IPS DF 6.9 (cell line): ENCODE measurements around the gene ABCC6.
"Not testable (repeated sequence)": the region's sequence is repeated elsewhere in the genome, so short reads cannot be mapped to it uniquely, and the experiment has no call there.

Experiments used
- DNase-seq: peaks from one replicate; pipeline ENCODE4 v3.0.0-alpha.2; 2013; ENCODE audit warnings: low read depth, low spot score
- H3K27ac ChIP-seq: one replicate; pipeline ENCODE4 v1.5.1; 2013; ENCODE audit warnings: low read length, control low read depth
- H3K27me3 ChIP-seq: 2 replicates; pipeline ENCODE4 v1.6.1; 2013; ENCODE audit warnings: mild to moderate bottlenecking, low read length; ENCODE audit not compliant: control insufficient read depth, insufficient read depth
- H3K36me3 ChIP-seq: 2 replicates; pipeline ENCODE4 v1.6.1; 2013; ENCODE audit warnings: low read length; ENCODE audit not compliant: control insufficient read depth, insufficient read depth
- H3K4me1 ChIP-seq: 2 replicates; pipeline ENCODE4 v1.6.1; 2013; ENCODE audit warnings: low read length; ENCODE audit not compliant: control insufficient read depth, insufficient read depth
- H3K4me3 ChIP-seq: 2 replicates; pipeline ENCODE4 v1.5.1; 2013; ENCODE audit warnings: mild to moderate bottlenecking, low read length
- H3K9me3 ChIP-seq: 2 replicates; pipeline ENCODE4 v1.6.1; 2013; ENCODE audit warnings: low read length, inconsistent platforms; ENCODE audit not compliant: control insufficient read depth, insufficient read depth
- WGBS: extraction: QIAGEN DNeasy Blood & Tissue Kit; methylation state at CpG from one replicate; pipeline ENCODE4 v1.1.7; 2013; ENCODE audit warnings: mixed read lengths, missing lambda C conversion rate; ENCODE audit not compliant: insufficient read length, insufficient coverage; 5-methylcytosine and 5-hydroxymethylcytosine counted together

The ABCC6 gene

DNA sequence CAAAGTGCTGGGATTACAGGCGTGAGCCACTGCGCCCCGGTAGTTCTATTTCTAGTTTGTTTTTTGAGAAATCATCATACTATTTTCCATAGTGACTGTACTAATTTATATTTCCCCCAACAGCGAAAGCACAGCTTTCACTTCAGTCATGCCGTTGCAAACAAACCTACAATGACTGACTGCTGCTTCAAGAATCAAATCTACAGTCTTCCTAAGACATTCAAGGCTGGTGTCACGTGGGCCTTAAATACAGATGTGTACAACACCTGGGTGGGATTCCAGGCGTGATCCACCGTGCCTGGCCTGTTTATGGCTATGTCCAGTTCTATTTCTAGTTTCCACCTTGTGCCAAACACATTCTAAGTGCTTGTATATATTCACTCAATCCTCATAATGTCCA, 72.0 kb downstream of the ABCC6 start:
- WGBS, result no CpG with 5 or more reads among the region's 8 CpGs
- H3K36me3 ChIP-seq, result no peaks in the 10 kb centered on the region; the same call in 1 of the 2 replicates
- no peaks in the 10 kb centered on the region for H3K4me1 ChIP-seq
- no peak overlapping the region for H3K4me3 ChIP-seq
- DNase-seq, result no peak
- no peaks in the 10 kb centered on the region for H3K27me3 ChIP-seq
- H3K27ac ChIP-seq, result no peak overlapping the region
- no peaks in the 10 kb centered on the region for H3K9me3 ChIP-seq

DNA sequence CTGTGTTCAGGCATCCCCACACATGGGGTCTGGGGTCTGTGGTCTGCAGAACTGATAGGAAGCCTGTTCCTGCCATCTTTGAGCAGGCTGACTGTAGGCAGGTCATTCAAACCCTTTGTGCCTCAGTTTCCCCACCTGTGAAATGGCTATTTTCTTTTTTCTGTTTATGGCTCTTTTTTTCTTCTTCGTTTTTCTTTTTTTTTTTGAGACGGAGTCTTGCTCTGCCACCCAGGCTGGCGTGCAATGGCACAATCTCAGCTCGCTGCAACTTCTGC, 72.5 kb downstream of the ABCC6 start:
- Histone ChIP-seq H3K27ac (no peak overlapping the region), H3K4me1 (no peaks in the 10 kb centered on the region), H3K4me3 (no peak overlapping the region), H3K36me3 (no peaks in the 10 kb centered on the region; the same call in 1 of the 2 replicates), H3K9me3 (no peaks in the 10 kb centered on the region), H3K27me3 (no peaks in the 10 kb centered on the region)
- DNase-seq, result no peak
- WGBS, result no CpG with 5 or more reads among the region's 4 CpGs

DNA sequence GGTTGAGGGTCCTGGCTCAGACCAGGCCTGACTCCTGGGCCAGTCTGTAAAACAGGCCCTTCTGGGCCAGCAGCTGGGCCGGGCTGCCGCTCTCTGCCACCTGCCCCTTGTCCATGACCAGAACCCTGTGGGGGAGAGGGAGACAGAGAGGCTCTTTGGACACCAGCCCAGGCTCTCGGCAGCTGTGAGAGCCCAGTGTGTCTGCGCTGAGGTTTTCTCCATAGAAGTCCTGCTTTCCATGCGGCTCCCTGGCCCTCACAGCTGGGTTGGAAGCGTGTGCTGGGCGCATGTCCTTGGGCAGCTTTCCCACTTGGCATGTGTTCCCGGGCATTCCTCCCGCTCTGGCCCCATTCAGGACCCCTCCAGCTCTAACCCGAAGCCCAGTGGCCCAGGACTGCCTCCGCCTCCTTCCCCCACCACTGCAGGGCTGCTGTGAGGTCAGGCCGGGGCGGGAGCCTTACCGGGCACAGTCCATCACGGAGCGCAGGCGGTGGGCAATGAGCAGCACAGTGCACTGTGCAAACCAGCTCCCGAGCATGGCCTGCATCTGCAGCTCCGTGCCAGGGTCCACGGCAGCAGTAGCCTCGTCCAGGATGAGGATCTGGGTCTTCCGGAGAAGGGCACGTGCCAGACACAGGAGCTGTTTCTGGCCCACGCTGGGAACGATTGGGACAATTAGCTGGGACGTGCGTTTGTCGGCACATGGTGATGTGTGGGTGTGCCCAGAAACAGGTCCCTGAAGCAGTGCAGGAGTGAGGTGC, 73.0 kb downstream of the ABCC6 start:
- Histone ChIP-seq H3K4me1 (no peaks in the 10 kb centered on the region), H3K4me3 (no peak overlapping the region), H3K27ac (no peak overlapping the region), H3K36me3 (no peaks in the 10 kb centered on the region; the same call in 1 of the 2 replicates), H3K27me3 (no peaks in the 10 kb centered on the region), H3K9me3 (no peaks in the 10 kb centered on the region)
- no CpG with 5 or more reads among the region's 28 CpGs for WGBS
- DNase-seq, result no peak

DNA sequence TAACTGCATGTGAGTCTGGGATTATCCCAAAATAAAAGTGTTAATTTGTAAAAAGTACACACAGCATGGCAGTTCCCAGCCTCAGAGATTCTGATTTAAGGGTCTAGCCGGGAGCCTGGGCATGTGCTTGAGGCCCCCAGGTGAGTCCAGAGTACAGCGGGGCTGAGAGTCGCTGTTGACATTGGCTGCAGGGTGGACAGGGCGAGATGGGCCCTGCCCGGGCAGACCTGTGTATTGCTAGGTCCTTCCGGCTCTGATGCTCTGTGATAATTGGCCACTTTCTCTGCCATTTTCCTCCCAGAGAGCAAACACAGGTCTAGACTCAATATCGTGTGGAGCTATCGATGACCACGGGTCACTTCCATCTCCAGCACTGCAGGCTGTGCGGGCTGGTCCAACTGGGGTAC, 73.6 kb downstream of the ABCC6 start:
- H3K4me1 ChIP-seq, result no peaks in the 10 kb centered on the region
- no peak overlapping the region for H3K27ac ChIP-seq
- no CpG with 5 or more reads among the region's 10 CpGs for WGBS
- no peak overlapping the region for H3K4me3 ChIP-seq
- no peaks in the 10 kb centered on the region for H3K27me3 ChIP-seq
- DNase-seq, result no peak
- H3K9me3 ChIP-seq, result no peaks in the 10 kb centered on the region
- no peaks in the 10 kb centered on the region; the same call in 1 of the 2 replicates for H3K36me3 ChIP-seq

DNA sequence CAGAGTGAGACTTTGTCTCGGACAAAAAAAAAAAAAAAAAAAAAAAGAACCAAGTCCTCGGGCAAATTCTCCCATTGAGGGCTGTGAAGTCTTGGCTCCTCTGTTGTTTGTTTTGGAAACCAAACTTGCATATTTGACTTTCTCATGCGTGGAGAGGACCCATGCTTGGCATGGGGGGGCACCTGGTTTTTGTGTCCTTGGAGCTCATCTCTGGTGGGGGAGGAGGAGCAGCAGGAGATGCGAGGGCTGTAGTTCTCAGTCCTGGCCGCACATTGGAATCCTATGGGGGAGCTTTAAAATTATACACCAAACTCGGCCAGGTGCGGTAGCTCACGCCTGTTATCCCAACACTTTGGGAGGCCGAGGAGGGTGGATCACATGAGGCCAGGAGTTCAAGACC, 74.5 kb downstream of the ABCC6 start:
- WGBS, result no CpG with 5 or more reads among the region's 9 CpGs
- Histone ChIP-seq H3K9me3 (no peaks in the 10 kb centered on the region), H3K27ac (no peak overlapping the region), H3K4me1 (no peaks in the 10 kb centered on the region), H3K27me3 (no peaks in the 10 kb centered on the region), H3K36me3 (peaks cover 2% of the 10 kb centered on the region), H3K4me3 (no peak overlapping the region)
- no peak for DNase-seq

DNA sequence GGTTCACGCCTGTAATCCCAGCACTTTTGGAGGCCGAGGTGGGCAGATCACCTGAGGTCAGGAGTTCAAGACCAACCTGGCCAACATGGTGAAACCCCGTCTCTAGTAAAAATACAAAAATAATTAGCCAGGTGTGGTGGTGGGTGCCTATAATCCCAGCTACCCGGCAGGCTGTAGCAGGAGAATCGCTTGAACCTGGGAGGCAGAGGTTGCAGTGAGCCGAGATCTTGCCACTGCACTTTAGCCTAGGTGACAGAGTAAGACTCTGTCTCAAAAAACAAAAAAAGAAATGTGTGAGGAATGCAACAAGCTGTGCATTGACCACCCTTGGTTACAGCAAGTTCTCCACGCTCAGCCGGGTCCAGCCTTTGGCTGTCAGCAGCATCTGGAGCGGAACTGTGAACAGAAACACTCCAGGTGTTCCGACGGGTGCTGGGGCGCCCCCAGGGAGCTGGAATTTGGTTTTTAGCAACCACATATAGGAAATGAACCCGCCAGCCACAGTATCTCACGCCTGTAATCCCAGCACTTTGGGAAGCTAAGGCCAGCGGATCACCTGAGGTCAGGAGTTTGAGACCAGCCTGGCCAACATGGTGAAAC, 75.2 kb downstream of the ABCC6 start:
- not testable (repeated sequence) for H3K27ac ChIP-seq, H3K4me1 ChIP-seq, DNase-seq, H3K27me3 ChIP-seq, H3K9me3 ChIP-seq, H3K36me3 ChIP-seq, H3K4me3 ChIP-seq
- WGBS, result no CpG with 5 or more reads among the region's 15 CpGs

DNA sequence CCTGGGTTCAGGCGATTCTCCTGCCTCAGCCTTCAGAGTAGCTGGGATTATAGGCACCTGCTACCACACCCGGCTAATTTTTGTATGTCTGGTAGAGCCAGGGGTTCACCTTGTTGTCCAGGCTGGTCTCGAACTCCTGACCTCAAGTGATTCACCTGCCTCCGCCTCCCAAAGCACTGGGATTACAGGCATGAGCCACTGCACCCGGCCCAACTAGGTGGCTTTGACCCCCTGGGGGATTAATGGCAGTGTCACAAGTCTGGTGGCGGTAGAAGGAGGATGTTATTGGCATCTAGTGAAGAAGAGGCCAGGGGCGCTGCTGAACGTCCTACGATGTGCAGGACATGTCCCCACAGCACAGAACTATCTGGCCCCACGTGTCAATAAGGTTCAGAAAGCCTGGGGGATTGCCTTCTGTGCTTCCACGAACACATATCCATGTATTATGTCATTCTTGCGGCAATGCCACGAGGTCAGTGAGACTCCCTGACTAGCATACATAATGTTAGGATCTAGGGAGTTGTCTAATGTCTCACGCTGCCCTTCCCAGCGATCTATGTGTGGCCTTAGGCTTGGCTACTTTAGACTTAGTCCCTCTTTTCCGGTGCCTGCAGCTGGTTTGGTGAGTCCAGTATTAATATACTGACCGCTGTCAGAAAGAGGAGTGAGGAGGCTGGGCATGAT, 75.8 kb downstream of the ABCC6 start:
- no peak overlapping the region for H3K27ac ChIP-seq
- no CpG with 5 or more reads among the region's 17 CpGs for WGBS
- no peak for DNase-seq

DNA sequence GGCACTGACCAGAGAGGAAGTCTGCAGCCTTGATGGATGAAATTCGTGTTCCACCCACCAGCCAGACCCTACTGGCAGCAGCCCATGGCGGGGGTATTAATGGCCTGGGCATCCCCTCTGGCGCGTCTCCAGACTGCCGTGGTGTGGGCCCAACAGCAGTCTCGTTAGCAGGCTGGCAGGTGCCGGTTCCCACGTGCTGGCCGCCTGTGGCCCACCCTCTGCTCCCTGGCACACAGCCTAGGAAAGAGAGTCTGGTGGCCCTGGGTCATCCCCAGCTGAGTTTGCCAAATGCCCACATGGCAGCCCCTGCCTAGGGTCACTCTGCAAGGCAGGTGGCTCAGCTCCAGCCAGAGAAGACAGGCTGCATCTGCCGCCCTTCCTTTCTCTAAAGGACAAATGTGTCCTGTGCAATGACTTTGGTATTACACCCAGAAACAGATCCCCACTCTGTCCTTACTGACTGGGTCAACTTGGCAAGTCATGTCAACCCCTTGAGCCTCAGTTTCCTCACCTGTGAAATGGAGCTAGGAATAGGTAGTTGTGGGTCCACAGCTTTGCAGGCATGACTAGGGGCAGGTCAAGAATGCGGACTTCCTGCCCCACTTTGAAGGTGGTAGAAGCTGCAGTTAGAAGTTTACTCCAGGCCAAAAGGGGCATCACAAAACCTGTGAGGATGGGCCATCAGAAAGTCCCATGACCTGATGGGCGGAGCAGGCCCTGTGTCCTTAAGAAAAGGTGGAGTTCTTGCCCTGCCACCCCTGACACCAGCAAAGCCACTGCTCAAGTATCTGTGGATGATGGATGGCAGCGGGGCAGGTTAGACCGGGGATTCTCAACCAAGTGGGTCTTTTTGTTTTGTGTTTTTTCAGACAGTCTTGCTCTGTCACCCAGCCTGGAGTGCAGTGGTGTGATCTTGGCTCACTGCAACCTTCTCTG, 76.6 kb downstream of the ABCC6 start:
- no peak for DNase-seq
- H3K4me1 ChIP-seq, result no peaks in the 10 kb centered on the region
- peaks cover 2% of the 10 kb centered on the region for H3K36me3 ChIP-seq
- H3K27ac ChIP-seq, result no peak overlapping the region
- H3K9me3 ChIP-seq, result no peaks in the 10 kb centered on the region
- H3K4me3 ChIP-seq, result no peak overlapping the region
- WGBS, result no CpG with 5 or more reads among the region's 14 CpGs
- H3K27me3 ChIP-seq, result no peaks in the 10 kb centered on the region

More for the DNA sequence above, 75.8 kb downstream of the ABCC6 start:
- H3K27me3 ChIP-seq, result no peaks in the 10 kb centered on the region
- H3K4me1 ChIP-seq, result no peaks in the 10 kb centered on the region
- H3K4me3 ChIP-seq, result no peak overlapping the region
- H3K9me3 ChIP-seq, result no peaks in the 10 kb centered on the region
- H3K36me3 ChIP-seq, result peaks cover 2% of the 10 kb centered on the region

DNA sequence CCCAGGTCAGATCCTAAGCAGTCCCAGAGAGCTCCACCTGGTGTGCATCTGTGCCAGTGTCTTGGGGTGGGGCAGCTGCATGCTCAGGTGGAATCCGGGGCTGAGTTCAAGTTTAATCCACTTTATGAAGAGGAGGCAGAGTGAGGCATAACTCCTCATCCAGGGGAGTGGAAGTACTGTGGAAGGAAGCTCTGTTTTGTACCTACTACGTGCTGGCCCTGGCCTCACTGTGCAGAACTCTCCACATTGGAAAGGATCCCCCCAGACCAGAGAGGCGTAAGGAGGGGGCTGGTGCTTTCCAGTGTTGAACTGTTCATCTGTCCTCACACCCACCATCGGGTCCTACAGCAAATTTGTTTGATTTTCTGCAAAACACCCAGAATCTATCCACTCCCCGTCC, 78.0 kb downstream of the ABCC6 start:
- H3K4me1 ChIP-seq, result no peaks in the 10 kb centered on the region
- DNase-seq, result no peak
- H3K4me3 ChIP-seq, result no peak overlapping the region
- H3K27ac ChIP-seq, result no peak overlapping the region
- no CpG with 5 or more reads among the region's 5 CpGs for WGBS
- peaks cover 8% of the 10 kb centered on the region for H3K36me3 ChIP-seq
- no peaks in the 10 kb centered on the region for H3K27me3 ChIP-seq
- no peaks in the 10 kb centered on the region for H3K9me3 ChIP-seq

DNA sequence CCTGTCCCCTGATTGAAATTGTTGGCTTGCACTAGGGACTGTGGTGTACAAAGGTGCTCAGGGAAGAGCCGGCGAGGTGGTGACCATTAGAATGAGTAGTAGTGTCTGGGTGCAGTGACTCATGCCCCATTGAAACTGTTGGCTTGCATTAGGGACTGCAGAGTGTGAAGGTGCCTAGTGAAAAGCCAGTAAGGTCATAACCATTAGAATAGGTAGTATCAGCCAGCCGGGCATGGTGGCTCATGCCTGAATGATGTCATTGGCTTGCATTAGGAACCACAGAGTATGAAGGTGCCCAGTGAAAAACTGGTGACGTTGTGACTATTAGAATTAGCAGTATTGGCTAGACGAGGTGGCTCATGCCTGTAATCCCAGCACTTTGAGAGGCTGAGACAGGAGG, 78.9 kb downstream of the ABCC6 start:
- Histone ChIP-seq H3K4me3 (no peak overlapping the region), H3K4me1 (no peaks in the 10 kb centered on the region), H3K27me3 (no peaks in the 10 kb centered on the region), H3K27ac (no peak overlapping the region), H3K36me3 (peaks cover 8% of the 10 kb centered on the region), H3K9me3 (no peaks in the 10 kb centered on the region)
- no CpG with 5 or more reads among the region's 5 CpGs for WGBS
- no peak for DNase-seq
